AG04450 (cell line): ENCODE results near the gene SRPK2. TPM values are rescaled to one million over a fixed set of nuclear protein-coding genes. Genes with fewer than 3 reads are reported as not detected.

Experiments
- CTCF ChIA-PET: fragments of 300-600, 350-600 bp; formaldehyde crosslinking; extraction: SDS; loops from one replicate; lab custom pipeline; 2022; ENCODE audit warnings: antibody characterized with exemption, inconsistent platforms; lab: Charles Lee
- POLR2A ChIA-PET: fragments of 350-600 bp; formaldehyde crosslinking; extraction: SDS; loops from one replicate; lab custom pipeline; 2021; ENCODE audit warnings: antibody characterized with exemption, inconsistent platforms; lab: Yijun Ruan, JAX
- DNase-seq: peaks from one replicate; pipeline ENCODE4 v3.0.0-alpha.2; 2011; ENCODE audit warnings: low read depth, low spot score
- H3K27ac ChIP-seq: one replicate; pipeline ENCODE4 v1.5.1; 2012; ENCODE audit warnings: low read depth, low read length, control low read depth
- H3K27me3 ChIP-seq: one replicate; pipeline ENCODE4 v1.6.0; 2012; ENCODE audit warnings: low read length; ENCODE audit not compliant: control insufficient read depth, insufficient read depth
- H3K4me3 ChIP-seq: 2 replicates; pipeline ENCODE4 v1.5.1; 2011; ENCODE audit warnings: mild to moderate bottlenecking, low read depth, low read length, control low read depth
- H3K9me3 ChIP-seq: 2 replicates; pipeline ENCODE4 v1.5.1; 2012; ENCODE audit warnings: low read length; ENCODE audit not compliant: control insufficient read depth, insufficient read depth
- CTCF ChIP-seq: IDR thresholded peaks from 2 replicates; pipeline ENCODE4 v1.5.1; 2011; ENCODE audit warnings: low read depth, low read length, control low read depth, inconsistent platforms
- polyA plus RNA-seq: library from polyadenylated mRNA; depleted of rRNA; stranded (reverse); fragments of >200 nt; gene quantifications from 2 replicates; pipeline ENCODE4 v1.2.3, GENCODE V29; 2011

The SRPK2 gene
- polyA plus RNA-seq, 1 experiment = 22.4 TPM

GRCh38 chr7:105346593-105347322, 42.0 kb downstream of the SRPK2 start:
- H3K9me3 ChIP-seq = no peaks in the 10 kb centered on the region
- H3K27ac ChIP-seq = no peak overlapping the region
- H3K4me3 ChIP-seq = no peak overlapping the region
- DNase-seq = no peak
- ChIA-PET CTCF (no interaction called here), POLR2A (no interaction called here)
- H3K27me3 ChIP-seq = no peaks in the 10 kb centered on the region
- no peak for TF ChIP-seq CTCF

GRCh38 chr7:105346138-105346537, 42.6 kb downstream of the SRPK2 start:
- Histone ChIP-seq H3K27me3 (no peaks in the 10 kb centered on the region), H3K9me3 (no peaks in the 10 kb centered on the region), H3K27ac (no peak overlapping the region), H3K4me3 (no peak overlapping the region)
- POLR2A ChIA-PET = no interaction called here
- DNase-seq = no peak
- TF ChIP-seq CTCF = no peak
- CTCF ChIA-PET = no interaction called here

- Histone ChIP-seq H3K27me3 (no peaks in the 10 kb centered on the region), H3K27ac (no peak overlapping the region), H3K9me3 (no peaks in the 10 kb centered on the region), H3K4me3 (no peak overlapping the region)
- ChIA-PET CTCF (interaction anchor here (0.8 kb wide), 1 partner anchor 11 kb away, joined by 3 read pairs; no protein-coding TSS in a partner anchor), POLR2A (no interaction called here)
- no peak for TF ChIP-seq CTCF
- DNase-seq = no peak
Observed at GRCh38 chr7:105345725-105346124, 43.0 kb downstream of the SRPK2 start.

GRCh38 chr7:105345003-105345402, 43.7 kb downstream of the SRPK2 start:
- no peak overlapping the region for H3K4me3 ChIP-seq
- POLR2A ChIA-PET = no interaction called here
- CTCF ChIA-PET = interaction anchor here (0.8 kb wide), 1 partner anchor 10 kb away, joined by 3 read pairs; no protein-coding TSS in a partner anchor
- no peaks in the 10 kb centered on the region for H3K9me3 ChIP-seq
- DNase-seq = no peak
- no peak overlapping the region for H3K27ac ChIP-seq
- H3K27me3 ChIP-seq = no peaks in the 10 kb centered on the region
- no peak for TF ChIP-seq CTCF
